Stomach (tissue), 9 donors: ENCODE data around the gene CXCR5. TPM values are rescaled to one million over a fixed set of nuclear protein-coding genes. Genes with fewer than 3 reads are reported as not detected.

Source experiments
- DNase-seq, 2 donors: peaks; one replicate each; pipeline versions ENCODE4 v3.0.0 to v3.0.0-alpha.2; 2013 to 2019
- H3K27ac ChIP-seq, 5 donors: fragments of 200-600 bp in 4 of 5; sonication (generic) in 4 of 5; one replicate each; pipeline ENCODE4 v1.5.1; 2013 to 2019; ENCODE audit warnings: mild to moderate bottlenecking in 1 of 5, moderate library complexity in 1 of 5
- H3K27me3 ChIP-seq, 3 donors: fragments of 200-600 bp; sonication (generic); one replicate each; pipeline ENCODE4 v1.5.1; 2017 to 2019; ENCODE audit warnings: mixed run types in 1 of 3
- H3K36me3 ChIP-seq, 4 donors: fragments of 200-600 bp; sonication (generic); 1 replicate in 3 of 4; 2 replicates in 1 of 4; pipeline ENCODE4 v1.5.1; 2016 to 2019
- H3K4me1 ChIP-seq, 4 donors: fragments of 200-600 bp; sonication (generic); one replicate each; pipeline ENCODE4 v1.5.1; 2016 to 2019
- H3K4me3 ChIP-seq, 4 donors: fragments of 200-600 bp; sonication (generic) in 3 of 4; one replicate each; pipeline ENCODE4 v1.5.1; 2016 to 2019; ENCODE audit warnings: mild to moderate bottlenecking in 1 of 4
- H3K9me3 ChIP-seq, 4 donors: fragments of 200-600 bp; sonication (generic); one replicate each; pipeline ENCODE4 v1.5.1; 2016 to 2019
- EP300 ChIP-seq: sonication (generic); formaldehyde crosslinking; IDR thresholded peaks from one replicate; pipeline ENCODE4 v1.6.1; 2017; ENCODE audit warnings: antibody characterized with exemption
- POLR2A ChIP-seq, 4 donors: fragments of 450-650 bp; IDR thresholded peaks; one replicate each; pipeline ENCODE4 v1.6.1; 2016; ENCODE audit warnings: antibody characterized with exemption in 4 of 4, control low read depth in 2 of 4, mild to moderate bottlenecking in 1 of 4, moderate library complexity in 1 of 4
- POLR2AphosphoS5 ChIP-seq, 3 donors: sonication (generic); formaldehyde crosslinking; IDR thresholded peaks; one replicate each; pipeline ENCODE4 v1.6.1; 2016; ENCODE audit warnings: antibody characterized with exemption in 3 of 3
- WGBS, 5 donors: extraction: QIAGEN DNeasy Blood & Tissue Kit in 3 of 5; methylation state at CpG; one replicate each; pipeline versions ENCODE4 v1.1.5 to v1.1.7; 2013 to 2018; 5-methylcytosine and 5-hydroxymethylcytosine counted together
- intact Hi-C: fragments of 100-400 bp; cut with DNase I; formaldehyde crosslinking; loops from one replicate; pipeline ENCODE4 v1.15.1; 2023; ENCODE audit warnings: low total_unique reads
- polyA plus RNA-seq, 3 donors: library from polyadenylated mRNA; stranded (reverse); fragments of 200-250 nt; gene quantifications; one replicate each; pipeline ENCODE4 v1.2.3, GENCODE V29; 2013
- total RNA-seq, 5 donors: library from RNA; depleted of rRNA; stranded (reverse); fragments of >200 nt; gene quantifications; one replicate each; pipeline versions ENCODE4 v1.1.0 to v1.2.3, GENCODE V29; 2014 to 2016
- TF ChIP-seq, protein P1 (sequence below), 7 experiments: fragments of 450-650 bp in 4 of 7; fragments of 200-600 bp in 3 of 7; sonication (generic) in 3 of 7; IDR thresholded peaks; one replicate each; pipeline ENCODE4 v1.5.1; 2016 to 2019; ENCODE audit warnings: antibody characterized with exemption in 7 of 7, control low read depth in 2 of 7, mild to moderate bottlenecking in 1 of 7
- donor health status: healthy with polysubstance abuse.
- donor health status: Bipolar disorder and iron deficiency.
- donor health status: healthy.

Gene CXCR5
- total and polyA plus RNA-seq, 8 donors: 0.12 to 0.60 (median 0.15) TPM; not detected in 4

- no peak for TF ChIP-seq POLR2A (IDR thresholded peaks at IDR 0.05)
- TF ChIP-seq POLR2AphosphoS5 (IDR thresholded peaks at IDR 0.05): no peak
- TF ChIP-seq EP300: no peak
- TF ChIP-seq, protein P1, sequence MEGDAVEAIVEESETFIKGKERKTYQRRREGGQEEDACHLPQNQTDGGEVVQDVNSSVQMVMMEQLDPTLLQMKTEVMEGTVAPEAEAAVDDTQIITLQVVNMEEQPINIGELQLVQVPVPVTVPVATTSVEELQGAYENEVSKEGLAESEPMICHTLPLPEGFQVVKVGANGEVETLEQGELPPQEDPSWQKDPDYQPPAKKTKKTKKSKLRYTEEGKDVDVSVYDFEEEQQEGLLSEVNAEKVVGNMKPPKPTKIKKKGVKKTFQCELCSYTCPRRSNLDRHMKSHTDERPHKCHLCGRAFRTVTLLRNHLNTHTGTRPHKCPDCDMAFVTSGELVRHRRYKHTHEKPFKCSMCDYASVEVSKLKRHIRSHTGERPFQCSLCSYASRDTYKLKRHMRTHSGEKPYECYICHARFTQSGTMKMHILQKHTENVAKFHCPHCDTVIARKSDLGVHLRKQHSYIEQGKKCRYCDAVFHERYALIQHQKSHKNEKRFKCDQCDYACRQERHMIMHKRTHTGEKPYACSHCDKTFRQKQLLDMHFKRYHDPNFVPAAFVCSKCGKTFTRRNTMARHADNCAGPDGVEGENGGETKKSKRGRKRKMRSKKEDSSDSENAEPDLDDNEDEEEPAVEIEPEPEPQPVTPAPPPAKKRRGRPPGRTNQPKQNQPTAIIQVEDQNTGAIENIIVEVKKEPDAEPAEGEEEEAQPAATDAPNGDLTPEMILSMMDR (IDR thresholded peaks at IDR 0.05): no peak
- no peaks in the 10 kb centered on the region for H3K27me3 ChIP-seq
- peak in 1 of 2 donors; percentile 19 for DNase-seq
- intact Hi-C loops: no loop called here
- peak overlapping the region; percentile 89 to 97 (median 90) for H3K4me3 ChIP-seq
- H3K9me3 ChIP-seq: no peaks in the 10 kb centered on the region
- peak overlapping the region; percentile 86 to 99 (median 97) for H3K27ac ChIP-seq
- H3K36me3 ChIP-seq: no peaks in the 10 kb centered on the region
- H3K4me1 ChIP-seq: peaks cover 63 to 85% (median 81%) of the 10 kb centered on the region in 4 donors
- 4 to 8% (median 6%) methylated on average over 6 to 7 of the region's 7 CpGs for WGBS, 5 donors
These were observed 40.3 kb downstream of the CXCR5 start for GRCh38 chr11:118923721-118924587.

GRCh38 chr11:118924591-118925585, 41.2 kb downstream of the CXCR5 start:
- no peaks in the 10 kb centered on the region for H3K36me3 ChIP-seq
- WGBS, 5 donors: 0 to 1% (median 0%) methylated on average over 9 to 45 of the region's 45 CpGs
- peaks cover 55 to 81% (median 75%) of the 10 kb centered on the region in 4 donors for H3K4me1 ChIP-seq
- DNase-seq: peak; percentile 59 to 85
- H3K27ac ChIP-seq: peak overlapping the region; percentile 86 to 99 (median 97)
- H3K4me3 ChIP-seq: peak overlapping the region; percentile 89 to 97 (median 90)
- H3K27me3 ChIP-seq: no peaks in the 10 kb centered on the region
- TF ChIP-seq EP300 (no peak), POLR2AphosphoS5 (IDR thresholded peaks at IDR 0.05) (no peak), POLR2A (IDR thresholded peaks at IDR 0.05) (no peak)
- TF ChIP-seq, protein P1 (IDR thresholded peaks at IDR 0.05): no peak
- no peaks in the 10 kb centered on the region for H3K9me3 ChIP-seq
- intact Hi-C loops: no loop called here

GRCh38 chr11:118927554-118928100, 43.9 kb downstream of the CXCR5 start:
- H3K27me3 ChIP-seq: no peaks in the 10 kb centered on the region
- intact Hi-C loops: loop anchor here (2.0 kb wide), 1 partner anchor 19 kb away; no protein-coding TSS in a partner anchor
- H3K27ac ChIP-seq: peak overlapping the region; percentile 92 to 99 (median 97)
- H3K36me3 ChIP-seq: no peaks in the 10 kb centered on the region
- 4 to 8% (median 6%) methylated on average over 7 of the region's 7 CpGs for WGBS, 5 donors
- H3K4me1 ChIP-seq: peaks cover 38 to 68% (median 61%) of the 10 kb centered on the region in 4 donors
- no peaks in the 10 kb centered on the region for H3K9me3 ChIP-seq
- DNase-seq: no peak
- H3K4me3 ChIP-seq: peak overlapping the region; percentile 65 to 84 (median 75)
- TF ChIP-seq POLR2A (IDR thresholded peaks at IDR 0.05) (no peak), POLR2AphosphoS5 (IDR thresholded peaks at IDR 0.05) (no peak), EP300 (no peak)
- TF ChIP-seq, protein P1 (IDR thresholded peaks at IDR 0.05): no peak
